GM12874 (cell line): ENCODE data around the gene NUDT14.

Source experiments
- CTCF ChIP-seq: IDR thresholded peaks from 2 replicates; pipeline ENCODE4 v1.5.1; 2011; ENCODE audit warnings: low read depth, mild to moderate bottlenecking, control low read depth, low read length, moderate library complexity; ENCODE audit not compliant: insufficient read depth

Gene NUDT14

GRCh38 chr14:105201156-105201924 lies 20.2 kb upstream of the NUDT14 start:
- TF ChIP-seq CTCF = peak; percentile 33; the same call in 1 of the 2 replicates

- no peak for TF ChIP-seq CTCF
Measured at GRCh38 chr14:105200641-105201040, 19.5 kb upstream of the NUDT14 start.

- peak; percentile 32; the same call in 1 of the 2 replicates for TF ChIP-seq CTCF
Measured at GRCh38 chr14:105200074-105200473, 19.0 kb upstream of the NUDT14 start.

GRCh38 chr14:105199093-105199492 lies 18.0 kb upstream of the NUDT14 start:
- TF ChIP-seq CTCF = no peak

- no peak; the same call in 1 of the 2 replicates for TF ChIP-seq CTCF
Measured at GRCh38 chr14:105198588-105198987, 17.5 kb upstream of the NUDT14 start.

- TF ChIP-seq CTCF = no peak
Measured at GRCh38 chr14:105197211-105197641, 16.1 kb upstream of the NUDT14 start.

- no peak for TF ChIP-seq CTCF
Measured at GRCh38 chr14:105196265-105196960, 15.3 kb upstream of the NUDT14 start.
